ENCODE measurements around the gene TMEM150A.

Gene TMEM150A

DNA sequence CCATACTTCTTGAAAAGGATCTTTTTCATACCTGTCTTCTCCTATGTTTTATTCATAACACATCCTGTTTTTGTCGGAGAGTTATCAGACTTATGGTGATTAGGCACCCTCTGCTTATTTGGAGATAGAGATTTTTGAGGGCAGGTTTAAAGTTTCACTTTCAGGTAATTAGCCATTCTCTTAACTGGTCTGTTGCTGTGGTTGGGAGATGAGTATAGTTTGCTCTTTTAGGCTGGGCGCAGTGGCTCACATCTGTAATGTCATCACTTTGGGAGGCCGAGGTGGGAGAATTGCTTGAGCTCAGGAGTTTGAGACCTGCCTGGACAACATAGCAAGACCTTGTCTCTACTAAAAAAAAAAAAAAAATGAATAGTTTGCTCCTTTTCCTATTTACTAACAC is 40.2 kb upstream of the TMEM150A start:
- H3K9me2 ChIP-seq (replicated peaks; ENCODE audit: low read depth, low read length) = no peaks in the 10 kb centered on the region

DNA sequence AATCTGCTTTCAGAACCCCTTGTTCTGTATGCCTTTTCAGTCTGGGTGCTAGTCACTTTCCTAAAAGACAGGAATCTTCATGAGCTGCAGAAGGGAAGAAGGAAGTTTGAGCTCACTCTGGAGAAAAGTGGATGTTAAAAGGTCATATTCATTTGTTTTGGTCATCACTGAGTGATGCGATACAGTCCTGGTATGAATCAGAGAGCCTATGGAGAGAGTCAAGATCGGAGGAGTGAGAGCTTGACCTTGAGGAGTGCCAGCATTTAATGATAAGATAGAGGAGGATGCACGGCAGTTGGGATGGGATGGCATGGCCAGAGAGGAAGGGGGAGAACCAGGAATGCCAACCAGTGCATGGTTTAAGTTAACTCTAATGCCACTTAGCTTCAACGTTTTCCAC is 33.1 kb upstream of the TMEM150A start:
- Histone ChIP-seq H4K20me1 (ENCODE audit: insufficient read depth, low read length, poor library complexity, severe bottlenecking) (peaks cover 7% of the 10 kb centered on the region), H3K36me3 (ENCODE audit: insufficient read depth, low read length) (peaks cover 91% of the 10 kb centered on the region), H3K27me3 (ENCODE audit: insufficient read depth, low read length, poor library complexity, severe bottlenecking) (no peaks in the 10 kb centered on the region), H3K9me3 (ENCODE audit: insufficient read depth, low read depth, low read length) (no peaks in the 10 kb centered on the region), H3K4me3 (ENCODE audit: low read length, poor library complexity, severe bottlenecking) (no peak overlapping the region), H3K4me2 (ENCODE audit: low read depth, low read length, poor library complexity, severe bottlenecking) (no peak overlapping the region), H3K9me2 (replicated peaks; ENCODE audit: low read depth, low read length) (no peaks in the 10 kb centered on the region), H3K4me1 (ENCODE audit: insufficient read depth, low read length, poor library complexity, severe bottlenecking) (no peaks in the 10 kb centered on the region), H2AFZ (ENCODE audit: low read length) (no peak overlapping the region), H3K79me2 (ENCODE audit: insufficient read depth, low read length) (peaks cover 17% of the 10 kb centered on the region; the same call in 1 of the 2 replicates), H3K9ac (ENCODE audit: low read depth, low read length, poor library complexity, severe bottlenecking) (no peak overlapping the region), H3F3A (ENCODE audit: low read depth) (no peaks in the 10 kb centered on the region; the same call in 1 of the 2 replicates)
- TF ChIP-seq, protein P1, sequence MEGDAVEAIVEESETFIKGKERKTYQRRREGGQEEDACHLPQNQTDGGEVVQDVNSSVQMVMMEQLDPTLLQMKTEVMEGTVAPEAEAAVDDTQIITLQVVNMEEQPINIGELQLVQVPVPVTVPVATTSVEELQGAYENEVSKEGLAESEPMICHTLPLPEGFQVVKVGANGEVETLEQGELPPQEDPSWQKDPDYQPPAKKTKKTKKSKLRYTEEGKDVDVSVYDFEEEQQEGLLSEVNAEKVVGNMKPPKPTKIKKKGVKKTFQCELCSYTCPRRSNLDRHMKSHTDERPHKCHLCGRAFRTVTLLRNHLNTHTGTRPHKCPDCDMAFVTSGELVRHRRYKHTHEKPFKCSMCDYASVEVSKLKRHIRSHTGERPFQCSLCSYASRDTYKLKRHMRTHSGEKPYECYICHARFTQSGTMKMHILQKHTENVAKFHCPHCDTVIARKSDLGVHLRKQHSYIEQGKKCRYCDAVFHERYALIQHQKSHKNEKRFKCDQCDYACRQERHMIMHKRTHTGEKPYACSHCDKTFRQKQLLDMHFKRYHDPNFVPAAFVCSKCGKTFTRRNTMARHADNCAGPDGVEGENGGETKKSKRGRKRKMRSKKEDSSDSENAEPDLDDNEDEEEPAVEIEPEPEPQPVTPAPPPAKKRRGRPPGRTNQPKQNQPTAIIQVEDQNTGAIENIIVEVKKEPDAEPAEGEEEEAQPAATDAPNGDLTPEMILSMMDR (conservative IDR thresholded peaks at IDR 0.05; ENCODE audit: low read length) = no peak
- no peak for TF ChIP-seq EZH2phosphoT487 (IDR thresholded peaks at IDR 0.05; ENCODE audit: borderline replicate concordance)

More for the DNA sequence above, 40.2 kb upstream of the TMEM150A start:
- no peak for TF ChIP-seq EZH2phosphoT487 (IDR thresholded peaks at IDR 0.05; ENCODE audit: borderline replicate concordance)
- TF ChIP-seq, protein P1 (conservative IDR thresholded peaks at IDR 0.05; ENCODE audit: low read length) = no peak
- Histone ChIP-seq H3K79me2 (ENCODE audit: insufficient read depth, low read length) (no peaks in the 10 kb centered on the region), H3K4me3 (ENCODE audit: low read length, poor library complexity, severe bottlenecking) (no peak overlapping the region), H3K27me3 (ENCODE audit: insufficient read depth, low read length, poor library complexity, severe bottlenecking) (no peaks in the 10 kb centered on the region), H3K4me1 (ENCODE audit: insufficient read depth, low read length, poor library complexity, severe bottlenecking) (no peaks in the 10 kb centered on the region), H3K4me2 (ENCODE audit: low read depth, low read length, poor library complexity, severe bottlenecking) (no peak overlapping the region), H3K9ac (ENCODE audit: low read depth, low read length, poor library complexity, severe bottlenecking) (no peak overlapping the region), H3K36me3 (ENCODE audit: insufficient read depth, low read length) (peaks cover 94% of the 10 kb centered on the region), H3K9me3 (ENCODE audit: insufficient read depth, low read depth, low read length) (no peaks in the 10 kb centered on the region), H3F3A (ENCODE audit: low read depth) (no peaks in the 10 kb centered on the region), H2AFZ (ENCODE audit: low read length) (no peak overlapping the region), H4K20me1 (ENCODE audit: insufficient read depth, low read length, poor library complexity, severe bottlenecking) (no peaks in the 10 kb centered on the region)

DNA sequence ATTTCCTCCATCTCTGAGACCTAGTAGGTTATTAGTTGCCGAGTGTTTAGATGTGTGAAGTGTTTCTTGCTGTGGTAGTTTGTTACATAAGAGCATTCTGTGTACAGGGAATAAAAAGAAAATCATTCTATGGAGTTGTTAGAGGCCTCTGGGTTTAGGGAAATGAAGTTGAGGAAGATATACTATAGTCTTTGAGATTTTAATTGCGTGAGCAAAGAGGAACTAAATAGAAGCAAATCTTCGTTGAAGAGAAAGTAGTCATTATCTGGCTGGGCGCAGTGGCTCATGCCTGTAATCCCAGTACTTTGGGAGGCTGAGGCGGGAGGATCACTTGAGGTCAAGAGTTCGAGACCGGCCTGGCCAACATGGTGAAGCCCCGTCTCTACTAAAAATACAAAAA is 32.5 kb upstream of the TMEM150A start:
- Histone ChIP-seq H3K79me2 (ENCODE audit: insufficient read depth, low read length) (peaks cover 17% of the 10 kb centered on the region; the same call in 1 of the 2 replicates), H3K27me3 (ENCODE audit: insufficient read depth, low read length, poor library complexity, severe bottlenecking) (no peaks in the 10 kb centered on the region), H3K36me3 (ENCODE audit: insufficient read depth, low read length) (peaks cover 94% of the 10 kb centered on the region), H3K9me2 (replicated peaks; ENCODE audit: low read depth, low read length) (no peaks in the 10 kb centered on the region), H4K20me1 (ENCODE audit: insufficient read depth, low read length, poor library complexity, severe bottlenecking) (peaks cover 7% of the 10 kb centered on the region), H3K9me3 (ENCODE audit: insufficient read depth, low read depth, low read length) (no peaks in the 10 kb centered on the region), H3K9ac (ENCODE audit: low read depth, low read length, poor library complexity, severe bottlenecking) (no peak overlapping the region), H3K4me3 (ENCODE audit: low read length, poor library complexity, severe bottlenecking) (no peak overlapping the region), H3K4me2 (ENCODE audit: low read depth, low read length, poor library complexity, severe bottlenecking) (no peak overlapping the region), H2AFZ (ENCODE audit: low read length) (no peak overlapping the region), H3F3A (ENCODE audit: low read depth) (no peaks in the 10 kb centered on the region; the same call in 1 of the 2 replicates), H3K4me1 (ENCODE audit: insufficient read depth, low read length, poor library complexity, severe bottlenecking) (no peaks in the 10 kb centered on the region)
- TF ChIP-seq, protein P1 (conservative IDR thresholded peaks at IDR 0.05; ENCODE audit: low read length) = no peak
- TF ChIP-seq EZH2phosphoT487 (IDR thresholded peaks at IDR 0.05; ENCODE audit: borderline replicate concordance) = no peak

All from Loucy (cell line).